GM12864 (cell line): ENCODE data around the gene PRKCD.

Experiments used
- DNase-seq: peaks from one replicate; pipeline ENCODE4 v3.0.0-alpha.2; 2011; ENCODE audit warnings: low read depth
- H3K4me3 ChIP-seq: 2 replicates; pipeline ENCODE4 v1.5.1; 2011; ENCODE audit warnings: mild to moderate bottlenecking, low read depth, low read length, control low read depth
- TF ChIP-seq, protein P1 (sequence below): IDR thresholded peaks from 2 replicates; pipeline ENCODE4 v1.5.1; 2011; ENCODE audit warnings: low read depth, mild to moderate bottlenecking, moderate library complexity, low read length, control low read depth, inconsistent platforms; ENCODE audit errors: missing control alignments

The PRKCD gene

DNA sequence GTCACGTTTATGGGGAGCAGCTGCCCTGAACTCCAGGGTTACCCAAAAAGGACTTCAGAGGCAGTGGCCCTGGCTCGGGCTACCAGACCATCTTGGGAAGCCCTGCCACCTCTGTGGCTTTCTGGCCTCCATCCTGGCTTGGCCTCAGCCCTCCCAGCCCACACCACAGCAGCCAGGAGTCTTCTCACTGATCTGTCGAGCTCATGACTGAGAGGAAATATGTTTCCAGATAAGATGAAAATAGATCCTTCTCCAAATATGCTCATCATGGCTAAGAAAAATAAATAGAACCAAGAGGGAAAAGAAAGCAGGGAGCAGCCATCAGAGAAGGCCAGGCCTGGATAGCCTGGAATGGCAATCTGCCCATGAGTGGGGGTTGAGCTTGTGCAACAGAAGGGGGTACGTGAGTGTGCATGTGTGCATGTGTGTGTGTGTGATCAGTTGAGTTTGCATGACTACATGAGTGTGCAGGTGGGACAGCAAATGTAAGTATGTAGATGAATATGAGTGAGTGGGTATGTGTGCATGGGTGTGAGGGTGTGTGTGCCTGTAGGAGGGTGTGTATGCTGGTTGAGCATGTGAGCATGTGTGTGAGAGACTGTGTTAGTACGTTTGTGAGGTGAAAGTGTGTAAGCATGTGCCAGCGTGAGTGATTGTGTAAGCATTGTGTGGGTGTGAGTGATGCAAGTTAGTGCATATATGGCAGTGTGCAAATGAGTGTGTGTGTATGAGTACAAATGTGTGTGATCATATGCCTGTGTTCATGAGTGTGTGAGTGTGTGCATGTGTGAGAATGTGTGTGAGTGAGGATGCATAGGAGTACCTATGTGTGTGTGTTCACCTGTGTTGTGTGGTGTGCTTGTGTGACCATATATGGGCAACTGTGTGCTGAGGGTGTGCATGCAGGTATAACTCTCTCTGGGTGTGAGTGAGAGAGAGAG is 20.8 kb upstream of the PRKCD start:
- no peak for DNase-seq
- no peak overlapping the region for H3K4me3 ChIP-seq
- TF ChIP-seq, protein P1, sequence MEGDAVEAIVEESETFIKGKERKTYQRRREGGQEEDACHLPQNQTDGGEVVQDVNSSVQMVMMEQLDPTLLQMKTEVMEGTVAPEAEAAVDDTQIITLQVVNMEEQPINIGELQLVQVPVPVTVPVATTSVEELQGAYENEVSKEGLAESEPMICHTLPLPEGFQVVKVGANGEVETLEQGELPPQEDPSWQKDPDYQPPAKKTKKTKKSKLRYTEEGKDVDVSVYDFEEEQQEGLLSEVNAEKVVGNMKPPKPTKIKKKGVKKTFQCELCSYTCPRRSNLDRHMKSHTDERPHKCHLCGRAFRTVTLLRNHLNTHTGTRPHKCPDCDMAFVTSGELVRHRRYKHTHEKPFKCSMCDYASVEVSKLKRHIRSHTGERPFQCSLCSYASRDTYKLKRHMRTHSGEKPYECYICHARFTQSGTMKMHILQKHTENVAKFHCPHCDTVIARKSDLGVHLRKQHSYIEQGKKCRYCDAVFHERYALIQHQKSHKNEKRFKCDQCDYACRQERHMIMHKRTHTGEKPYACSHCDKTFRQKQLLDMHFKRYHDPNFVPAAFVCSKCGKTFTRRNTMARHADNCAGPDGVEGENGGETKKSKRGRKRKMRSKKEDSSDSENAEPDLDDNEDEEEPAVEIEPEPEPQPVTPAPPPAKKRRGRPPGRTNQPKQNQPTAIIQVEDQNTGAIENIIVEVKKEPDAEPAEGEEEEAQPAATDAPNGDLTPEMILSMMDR: no peak

DNA sequence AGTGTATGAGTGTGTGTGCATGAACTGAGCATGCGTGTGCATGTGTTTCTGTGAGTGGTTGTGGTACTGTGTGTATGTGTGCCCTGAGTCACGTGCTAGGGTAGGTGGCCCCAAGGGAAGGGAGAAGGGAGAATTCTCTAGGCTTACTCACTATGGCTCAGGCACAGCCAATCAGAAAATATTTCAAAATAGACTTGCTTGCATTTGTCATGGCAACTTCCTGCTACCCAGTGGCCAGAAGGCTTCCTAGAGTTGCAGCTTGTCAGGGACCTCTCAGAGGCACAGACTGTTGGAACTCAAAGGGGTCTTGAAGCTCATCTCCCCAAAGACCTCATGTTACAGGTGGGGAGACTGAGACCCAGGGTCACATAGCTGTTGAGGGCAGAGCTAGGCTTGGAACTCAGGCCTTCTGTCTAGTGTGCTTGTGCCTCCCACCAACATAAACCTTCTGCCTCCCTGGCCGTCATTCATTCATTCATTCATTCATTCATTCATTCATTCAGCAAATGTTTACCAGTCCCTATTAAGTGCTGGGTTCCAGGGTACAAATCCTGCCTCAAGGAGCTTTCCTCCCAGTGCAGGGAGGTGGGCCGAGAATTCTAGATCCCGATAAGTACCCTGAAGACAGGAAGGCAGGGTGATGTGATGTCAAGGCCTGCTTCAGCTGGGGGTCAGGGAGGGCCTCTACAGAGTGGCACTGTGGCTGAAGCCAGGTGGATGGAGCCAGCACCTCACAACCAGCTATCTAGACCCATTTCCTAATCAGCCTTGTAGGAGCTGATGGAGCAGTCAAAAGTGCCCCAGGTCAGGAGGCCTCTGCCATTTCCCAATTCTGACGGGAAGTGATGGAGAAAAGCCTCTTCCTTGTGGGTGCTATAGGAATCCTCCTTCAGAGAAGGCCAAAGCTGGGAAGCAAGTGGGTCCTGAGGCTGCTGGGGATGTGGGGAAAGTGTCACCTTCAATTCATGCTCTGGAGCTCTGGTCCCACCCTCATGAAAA is 19.9 kb upstream of the PRKCD start:
- H3K4me3 ChIP-seq: no peak overlapping the region
- TF ChIP-seq, protein P1: no peak
- no peak for DNase-seq

DNA sequence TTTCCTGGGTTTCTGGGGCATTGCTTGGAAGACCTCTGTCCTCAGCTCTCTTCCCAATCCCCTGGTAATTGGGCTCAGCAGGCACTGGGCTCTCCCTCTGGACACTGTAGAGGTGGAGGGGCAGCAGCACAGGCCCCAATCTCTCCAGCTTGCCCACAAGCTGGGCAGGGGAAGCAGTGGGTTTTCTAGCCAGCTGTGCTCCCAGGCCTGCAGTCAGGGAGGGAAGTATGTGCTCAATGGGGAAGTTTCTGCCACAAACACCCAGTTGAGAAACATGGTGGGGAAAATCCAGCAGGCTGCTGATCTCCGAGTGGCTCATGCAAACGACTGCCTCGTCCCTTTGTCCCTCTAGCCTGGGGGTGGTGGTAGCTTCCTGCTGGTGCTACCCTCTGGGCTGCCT is 18.0 kb upstream of the PRKCD start:
- no peak overlapping the region for H3K4me3 ChIP-seq
- DNase-seq: no peak
- TF ChIP-seq, protein P1: no peak

DNA sequence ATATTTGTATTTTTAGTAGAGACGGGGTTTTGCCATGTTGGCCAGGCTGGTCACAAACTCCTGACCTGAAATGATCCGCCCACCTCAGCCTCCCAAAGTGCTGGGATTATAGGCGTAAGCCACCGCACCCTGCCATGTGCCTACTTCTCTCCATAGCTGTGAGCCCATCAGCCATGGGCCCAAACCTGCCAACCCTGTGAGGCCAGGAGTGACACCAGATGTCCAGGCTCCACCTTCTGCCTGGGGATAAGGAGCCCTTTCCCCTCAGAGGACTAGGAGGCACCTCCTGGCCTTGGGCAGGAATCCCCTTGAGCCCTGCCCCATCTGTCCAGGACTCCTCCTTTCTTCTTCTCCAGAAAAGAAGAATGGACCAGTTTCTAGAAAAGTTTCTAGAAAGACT is 16.6 kb upstream of the PRKCD start:
- TF ChIP-seq, protein P1: no peak
- no peak for DNase-seq
- no peak overlapping the region for H3K4me3 ChIP-seq

DNA sequence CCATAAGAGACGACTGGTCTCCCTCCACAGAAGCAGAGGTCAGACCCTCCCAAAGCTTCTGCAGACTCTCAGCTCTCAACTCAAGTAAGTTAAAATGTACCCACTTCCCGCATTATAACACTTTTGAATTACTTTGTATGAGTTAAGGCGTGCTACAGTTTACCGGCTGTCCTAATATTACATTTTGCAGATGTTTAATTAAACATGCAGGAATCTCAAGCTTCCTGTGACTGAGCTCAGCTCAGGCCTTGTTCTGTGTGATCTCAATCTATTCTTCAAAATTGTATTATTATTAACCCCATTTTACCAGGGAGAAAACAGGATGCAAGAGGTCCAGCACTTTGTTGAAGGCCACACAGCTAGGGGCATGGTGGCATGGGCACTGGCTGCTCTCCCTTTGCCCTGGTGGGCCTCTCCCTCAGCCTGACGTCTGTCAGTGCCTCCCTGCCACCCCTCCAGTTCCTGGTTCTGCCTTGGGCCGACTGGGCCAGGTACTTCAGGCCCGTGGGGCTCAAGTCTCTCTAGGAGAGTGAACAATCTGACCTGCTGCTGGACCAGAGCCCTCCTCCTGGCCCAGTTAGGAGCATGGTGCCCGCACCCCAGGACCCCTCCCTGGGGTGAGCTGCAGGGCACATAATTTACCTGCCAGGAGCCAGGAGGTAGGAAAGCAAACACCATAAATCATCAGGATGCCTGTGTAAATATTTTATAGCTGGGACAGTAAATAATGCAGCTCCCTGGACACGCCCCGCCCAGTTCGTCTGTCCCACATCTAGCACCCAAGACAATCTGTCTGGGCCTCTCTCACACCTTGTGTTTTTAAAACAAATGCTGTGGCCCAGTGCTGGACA is 15.9 kb upstream of the PRKCD start:
- H3K4me3 ChIP-seq: no peak overlapping the region
- TF ChIP-seq, protein P1: no peak
- DNase-seq: no peak

DNA sequence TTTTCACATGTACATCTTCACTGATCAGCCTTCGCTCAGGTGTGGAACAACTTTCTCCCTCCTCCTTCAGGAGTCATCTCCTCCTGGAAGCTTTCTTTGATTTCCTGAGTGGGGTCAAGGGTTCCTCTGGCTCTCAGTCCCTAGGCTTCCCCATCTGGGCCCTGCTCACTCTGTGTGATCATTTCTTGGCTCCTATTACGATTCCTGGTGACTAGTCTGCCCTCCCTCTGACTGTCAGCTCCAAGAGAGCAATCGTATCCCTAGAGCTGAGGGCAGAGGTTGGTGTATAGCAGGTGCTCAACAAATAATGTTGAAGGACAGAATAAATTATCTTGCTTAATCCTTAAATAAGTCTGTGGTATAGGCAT is 15.3 kb upstream of the PRKCD start:
- no peak overlapping the region for H3K4me3 ChIP-seq
- DNase-seq: no peak
- TF ChIP-seq, protein P1: no peak
